ENCODE measurements around the gene HMGN1.
A peak's percentile ranks its signal among the peaks of the same experiment; 100 is the strongest.

HMGN1 gene

GRCh38 chr21:39348355-39349210 is at the start of gene HMGN1:
HMGN1 (minus strand) TSS chr21:39349088; CDS start chr21:39348917, 171 bp downstream.
- H3K36me3 ChIP-seq (ENCODE audit: control insufficient read depth in 1 of 2, insufficient read depth in 2 of 2, low read length in 2 of 2), result peaks cover 4% of the 10 kb centered on the region in 2 donors
- H3K27ac ChIP-seq (ENCODE audit: low read length), result peak within 1 kb of the TSS; percentile 85
- H3K27me3 ChIP-seq (ENCODE audit: low read depth, low read length), result no peaks in the 10 kb centered on the region
- peaks cover 8 to 27% of the 10 kb centered on the region in 2 donors for H3K4me1 ChIP-seq (ENCODE audit: control insufficient read depth in 1 of 2, insufficient read depth in 2 of 2, low read length in 2 of 2)
- no peaks in the 10 kb centered on the region for H3K9me3 ChIP-seq (ENCODE audit: control insufficient read depth in 1 of 2, low read length in 2 of 2)
- peak within 1 kb of the TSS; percentile 87 to 90 for H3K4me3 ChIP-seq (ENCODE audit: low read depth in 1 of 2, low read length in 2 of 2)

- H3K4me1 ChIP-seq (ENCODE audit: control insufficient read depth in 1 of 2, insufficient read depth in 2 of 2, low read length in 2 of 2), result no peaks in the 10 kb centered on the region
- no peaks in the 10 kb centered on the region for H3K9me3 ChIP-seq (ENCODE audit: control insufficient read depth in 1 of 2, low read length in 2 of 2)
- H3K36me3 ChIP-seq (ENCODE audit: control insufficient read depth in 1 of 2, insufficient read depth in 2 of 2, low read length in 2 of 2), result peaks cover 11 to 39% of the 10 kb centered on the region in 2 donors
- H3K4me3 ChIP-seq (ENCODE audit: low read depth in 1 of 2, low read length in 2 of 2), result no peak overlapping the region
- no peaks in the 10 kb centered on the region for H3K27me3 ChIP-seq (ENCODE audit: low read depth, low read length)
- H3K27ac ChIP-seq (ENCODE audit: low read length), result no peak overlapping the region
Measured at GRCh38 chr21:39397646-39398385, 48.9 kb upstream of the HMGN1 start.

- H3K4me1 ChIP-seq (ENCODE audit: control insufficient read depth in 1 of 2, insufficient read depth in 2 of 2, low read length in 2 of 2), result peaks cover 0 to 5% of the 10 kb centered on the region in 2 donors
- H3K9me3 ChIP-seq (ENCODE audit: control insufficient read depth in 1 of 2, low read length in 2 of 2), result no peaks in the 10 kb centered on the region
- no peak overlapping the region for H3K4me3 ChIP-seq (ENCODE audit: low read depth in 1 of 2, low read length in 2 of 2)
- no peaks in the 10 kb centered on the region for H3K27me3 ChIP-seq (ENCODE audit: low read depth, low read length)
- peaks cover 27 to 49% of the 10 kb centered on the region in 2 donors for H3K36me3 ChIP-seq (ENCODE audit: control insufficient read depth in 1 of 2, insufficient read depth in 2 of 2, low read length in 2 of 2)
- no peak overlapping the region for H3K27ac ChIP-seq (ENCODE audit: low read length)
Measured at GRCh38 chr21:39392981-39393380, 44.1 kb upstream of the HMGN1 start.

GRCh38 chr21:39390212-39390765 is 41.4 kb upstream of the HMGN1 start:
- Histone ChIP-seq H3K4me1 (ENCODE audit: control insufficient read depth in 1 of 2, insufficient read depth in 2 of 2, low read length in 2 of 2) (peaks cover 3 to 21% of the 10 kb centered on the region in 2 donors), H3K9me3 (ENCODE audit: control insufficient read depth in 1 of 2, low read length in 2 of 2) (no peaks in the 10 kb centered on the region), H3K4me3 (ENCODE audit: low read depth in 1 of 2, low read length in 2 of 2) (no peak overlapping the region), H3K36me3 (ENCODE audit: control insufficient read depth in 1 of 2, insufficient read depth in 2 of 2, low read length in 2 of 2) (peaks cover 27 to 32% of the 10 kb centered on the region in 2 donors), H3K27ac (ENCODE audit: low read length) (no peak overlapping the region), H3K27me3 (ENCODE audit: low read depth, low read length) (no peaks in the 10 kb centered on the region)

- Histone ChIP-seq H3K9me3 (ENCODE audit: control insufficient read depth in 1 of 2, low read length in 2 of 2) (no peaks in the 10 kb centered on the region), H3K27me3 (ENCODE audit: low read depth, low read length) (no peaks in the 10 kb centered on the region), H3K4me1 (ENCODE audit: control insufficient read depth in 1 of 2, insufficient read depth in 2 of 2, low read length in 2 of 2) (peaks cover 3 to 21% of the 10 kb centered on the region in 2 donors), H3K27ac (ENCODE audit: low read length) (no peak overlapping the region), H3K4me3 (ENCODE audit: low read depth in 1 of 2, low read length in 2 of 2) (peak overlapping the region in 1 of 2 donors; percentile 69), H3K36me3 (ENCODE audit: control insufficient read depth in 1 of 2, insufficient read depth in 2 of 2, low read length in 2 of 2) (peaks cover 23% of the 10 kb centered on the region in 2 donors)
Measured at GRCh38 chr21:39388811-39389155, 39.9 kb upstream of the HMGN1 start.

GRCh38 chr21:39388038-39388810 is 39.3 kb upstream of the HMGN1 start:
- H3K27me3 ChIP-seq (ENCODE audit: low read depth, low read length), result no peaks in the 10 kb centered on the region
- H3K4me1 ChIP-seq (ENCODE audit: control insufficient read depth in 1 of 2, insufficient read depth in 2 of 2, low read length in 2 of 2), result peaks cover 3 to 21% of the 10 kb centered on the region in 2 donors
- peak overlapping the region; percentile 63 for H3K27ac ChIP-seq (ENCODE audit: low read length)
- H3K9me3 ChIP-seq (ENCODE audit: control insufficient read depth in 1 of 2, low read length in 2 of 2), result no peaks in the 10 kb centered on the region
- peaks cover 17 to 20% of the 10 kb centered on the region in 2 donors for H3K36me3 ChIP-seq (ENCODE audit: control insufficient read depth in 1 of 2, insufficient read depth in 2 of 2, low read length in 2 of 2)
- peak overlapping the region; percentile 69 to 74 for H3K4me3 ChIP-seq (ENCODE audit: low read depth in 1 of 2, low read length in 2 of 2)

GRCh38 chr21:39387461-39388037 is 38.7 kb upstream of the HMGN1 start:
- Histone ChIP-seq H3K36me3 (ENCODE audit: control insufficient read depth in 1 of 2, insufficient read depth in 2 of 2, low read length in 2 of 2) (peaks cover 10 to 13% of the 10 kb centered on the region in 2 donors), H3K4me1 (ENCODE audit: control insufficient read depth in 1 of 2, insufficient read depth in 2 of 2, low read length in 2 of 2) (peaks cover 3 to 21% of the 10 kb centered on the region in 2 donors), H3K4me3 (ENCODE audit: low read depth in 1 of 2, low read length in 2 of 2) (peak overlapping the region; percentile 69 to 74), H3K27me3 (ENCODE audit: low read depth, low read length) (no peaks in the 10 kb centered on the region), H3K27ac (ENCODE audit: low read length) (peak overlapping the region; percentile 63), H3K9me3 (ENCODE audit: control insufficient read depth in 1 of 2, low read length in 2 of 2) (no peaks in the 10 kb centered on the region)

GRCh38 chr21:39386899-39387298 is 38.0 kb upstream of the HMGN1 start:
- peaks cover 3 to 21% of the 10 kb centered on the region in 2 donors for H3K4me1 ChIP-seq (ENCODE audit: control insufficient read depth in 1 of 2, insufficient read depth in 2 of 2, low read length in 2 of 2)
- peak overlapping the region; percentile 69 to 74 for H3K4me3 ChIP-seq (ENCODE audit: low read depth in 1 of 2, low read length in 2 of 2)
- H3K36me3 ChIP-seq (ENCODE audit: control insufficient read depth in 1 of 2, insufficient read depth in 2 of 2, low read length in 2 of 2), result peaks cover 4 to 7% of the 10 kb centered on the region in 2 donors
- no peak overlapping the region for H3K27ac ChIP-seq (ENCODE audit: low read length)
- H3K27me3 ChIP-seq (ENCODE audit: low read depth, low read length), result no peaks in the 10 kb centered on the region
- H3K9me3 ChIP-seq (ENCODE audit: control insufficient read depth in 1 of 2, low read length in 2 of 2), result no peaks in the 10 kb centered on the region

GRCh38 chr21:39386194-39386593 is 37.3 kb upstream of the HMGN1 start:
- H3K27ac ChIP-seq (ENCODE audit: low read length), result peak overlapping the region; percentile 30
- peaks cover 3 to 24% of the 10 kb centered on the region in 2 donors for H3K4me1 ChIP-seq (ENCODE audit: control insufficient read depth in 1 of 2, insufficient read depth in 2 of 2, low read length in 2 of 2)
- no peaks in the 10 kb centered on the region for H3K27me3 ChIP-seq (ENCODE audit: low read depth, low read length)
- peak overlapping the region; percentile 38 to 55 for H3K4me3 ChIP-seq (ENCODE audit: low read depth in 1 of 2, low read length in 2 of 2)
- no peaks in the 10 kb centered on the region for H3K9me3 ChIP-seq (ENCODE audit: control insufficient read depth in 1 of 2, low read length in 2 of 2)
- H3K36me3 ChIP-seq (ENCODE audit: control insufficient read depth in 1 of 2, insufficient read depth in 2 of 2, low read length in 2 of 2), result peaks cover 0 to 4% of the 10 kb centered on the region in 2 donors

GRCh38 chr21:39385299-39386145 is 36.6 kb upstream of the HMGN1 start:
- no peaks in the 10 kb centered on the region for H3K9me3 ChIP-seq (ENCODE audit: control insufficient read depth in 1 of 2, low read length in 2 of 2)
- peaks cover 3 to 28% of the 10 kb centered on the region in 2 donors for H3K4me1 ChIP-seq (ENCODE audit: control insufficient read depth in 1 of 2, insufficient read depth in 2 of 2, low read length in 2 of 2)
- H3K27ac ChIP-seq (ENCODE audit: low read length), result peak overlapping the region; percentile 30
- H3K4me3 ChIP-seq (ENCODE audit: low read depth in 1 of 2, low read length in 2 of 2), result peak overlapping the region; percentile 38 to 55
- H3K27me3 ChIP-seq (ENCODE audit: low read depth, low read length), result no peaks in the 10 kb centered on the region
- H3K36me3 ChIP-seq (ENCODE audit: control insufficient read depth in 1 of 2, insufficient read depth in 2 of 2, low read length in 2 of 2), result no peaks in the 10 kb centered on the region

Measured in muscle layer of duodenum (tissue), 2 donors.